K562 (cell line): Measurements from ENCODE around the gene TXNRD1. TPM values are rescaled to one million over a fixed set of nuclear protein-coding genes. Genes with fewer than 3 reads are reported as not detected.

Experiments used
- ATAC-seq: fragments of 200-7000 bp; cut with Tn5 transposase; 3 replicates; pipeline ENCODE4 v1.9.1; 2020; ENCODE audit warnings: moderate library complexity
- BruUV-seq: library from RNA; stranded (reverse); fragments of 400-500 nt; replicated peaks from 2 replicates; lab custom pipeline; 2021; lab: Mats Ljungman, UMichigan
- CTCF ChIA-PET: fragments of 300-600 bp; formaldehyde crosslinking; extraction: SDS; loops from one replicate; lab custom pipeline; 2021; ENCODE audit warnings: low intra/inter-chr PET ratio; lab: Yijun Ruan, JAX
- POLR2A ChIA-PET: fragments of 300-600, 350-650 bp; sonication (Branson Sonifier 250); formaldehyde crosslinking; extraction: SDS; loops from one replicate; lab custom pipeline; 2021; ENCODE audit warnings: antibody characterized with exemption, inconsistent platforms; lab: Yijun Ruan, JAX
- DNase-seq, 4 experiments: peaks; one replicate each; pipeline versions ENCODE4 v3.0.0 to v3.0.0-alpha.2; 2011 to 2018; ENCODE audit warnings: low spot score in 3 of 4, mixed read lengths in 3 of 4; ENCODE audit errors: extremely low read depth in 1 of 4
- FAIRE-seq: peaks from 2 replicates; lab custom pipeline; 2011; peaks lifted over from hg19 to GRCh38; lab: Jason Lieb, UNC
- H2AFZ ChIP-seq: 2 replicates; pipeline ENCODE4 v1.6.0; 2011; ENCODE audit warnings: low read depth, low read length, control low read depth, inconsistent platforms
- H3K27ac ChIP-seq: fragments of 200-600 bp; 3 replicates; pipeline ENCODE4 v1.8.0; 2011; ENCODE audit warnings: low read depth, mild to moderate bottlenecking, control low read depth, inconsistent platforms, low read length, moderate library complexity, mixed read lengths; ENCODE audit errors: extremely low read depth
- H3K27me3 ChIP-seq, 2 experiments: fragments of 300-600 bp in 1 of 2; 2 replicates in 1 of 2; 3 replicates in 1 of 2; pipeline versions ENCODE4 v1.6.0 to v1.8.0; 2011; ENCODE audit warnings: inconsistent platforms in 2 of 2, low read length in 2 of 2, mild to moderate bottlenecking in 1 of 2, mixed read lengths in 1 of 2, moderate library complexity in 1 of 2; ENCODE audit not compliant: control insufficient read depth in 2 of 2, insufficient read depth in 2 of 2
- H3K36me3 ChIP-seq: fragments of 300-600 bp; 3 replicates; pipeline ENCODE4 v1.8.0; 2011; ENCODE audit warnings: mild to moderate bottlenecking, low read length, inconsistent platforms; ENCODE audit not compliant: control insufficient read depth, insufficient read depth
- H3K4me1 ChIP-seq, 2 experiments: fragments of 200-600 bp in 1 of 2; replicated peaks in 1 of 2; 2 replicates in 1 of 2; 3 replicates in 1 of 2; pipeline versions ENCODE4 v1.5.1 to v1.8.0; 2011; ENCODE audit warnings: inconsistent platforms in 2 of 2, low read length in 2 of 2, mild to moderate bottlenecking in 1 of 2, mixed read lengths in 1 of 2, moderate library complexity in 1 of 2; ENCODE audit not compliant: control insufficient read depth in 2 of 2, insufficient read depth in 2 of 2
- H3K4me2 ChIP-seq: 2 replicates; pipeline ENCODE4 v1.6.1; 2011; ENCODE audit warnings: low read length, control low read depth, inconsistent platforms, mixed read lengths; ENCODE audit not compliant: insufficient read depth
- H3K4me3 ChIP-seq: fragments of 200-600 bp; sonication (generic), shearing (Covaris generic); 2 replicates; pipeline ENCODE4 v1.5.1; 2016; ENCODE audit warnings: control low read depth, inconsistent platforms
- H3K79me2 ChIP-seq: fragments of 200-600 bp; 3 replicates; pipeline ENCODE4 v1.8.0; 2011; ENCODE audit warnings: low read length, inconsistent platforms; ENCODE audit not compliant: control insufficient read depth, insufficient read depth
- H3K9ac ChIP-seq, 2 experiments: 2 replicates each; pipeline versions ENCODE4 v1.6.0 to v1.6.1; 2011; ENCODE audit warnings: low read depth in 2 of 2, low read length in 2 of 2, control low read depth in 1 of 2, inconsistent platforms in 1 of 2, mild to moderate bottlenecking in 1 of 2, mixed read lengths in 1 of 2; ENCODE audit not compliant: insufficient read depth in 1 of 2
- H3K9me1 ChIP-seq: one replicate; pipeline ENCODE4 v1.6.0; 2011; ENCODE audit warnings: inconsistent platforms, mild to moderate bottlenecking, low read length, moderate library complexity; ENCODE audit not compliant: control insufficient read depth, insufficient read depth
- H3K9me3 ChIP-seq: replicated peaks from 2 replicates; pipeline ENCODE4 v1.5.1; 2011; ENCODE audit warnings: low read depth, low read length, inconsistent platforms; ENCODE audit not compliant: control insufficient read depth, insufficient read depth
- H4K20me1 ChIP-seq: replicated peaks from 2 replicates; pipeline ENCODE4 v1.6.1; 2011; ENCODE audit warnings: low read length, inconsistent platforms, mixed read lengths; ENCODE audit not compliant: control insufficient read depth, insufficient read depth
- ETV6 ChIP-seq, 3 experiments: fragments of 150-350 bp in 1 of 3; sonication (generic) in 1 of 3; formaldehyde crosslinking in 1 of 3; IDR thresholded peaks; 2 replicates each; pipeline versions ENCODE4 v1.6.1 to v1.8.0; 2014 to 2022; ENCODE audit warnings: borderline replicate concordance in 2 of 3, low read depth in 2 of 3, antibody characterized with exemption in 1 of 3, low read length in 1 of 3, mild to moderate bottlenecking in 1 of 3, missing genetic modification reagents in 1 of 3
- MTA2 ChIP-seq: fragments of 450-650 bp; IDR thresholded peaks from 2 replicates; pipeline ENCODE4 v1.6.1; 2016; ENCODE audit warnings: low read depth
- TARDBP ChIP-seq: fragments of 450-650 bp; IDR thresholded peaks from 2 replicates; pipeline ENCODE4 v1.6.1; 2016
- ZNF197 ChIP-seq: fragments of 200-800 bp; sonication (Bioruptor generic); IDR thresholded peaks from 2 replicates; pipeline ENCODE4 v1.6.1; 2016; ENCODE audit warnings: low read depth, missing genetic modification characterization, missing compliant biosample characterization
- ZNF217 ChIP-seq: sonication (generic); formaldehyde crosslinking; IDR thresholded peaks from 2 replicates; pipeline ENCODE4 v1.8.0; 2022; ENCODE audit warnings: mild to moderate bottlenecking, missing genetic modification reagents
- WGBS: fragments of 100-300 bp; shearing (Covaris generic); methylation state at CpG from one replicate; pipeline ENCODE4 v1.1.6; 2016; ENCODE audit warnings: low coverage, mixed read lengths; ENCODE audit not compliant: insufficient coverage; ENCODE audit errors: missing lambda C conversion rate; 5-methylcytosine and 5-hydroxymethylcytosine counted together
- in situ Hi-C: fragments of 300-500 bp; cut with MboI; formaldehyde crosslinking; loops from 4 replicates; pipeline ENCODE4 v1.15.0; 2018; ENCODE audit warnings: inconsistent platforms, mixed read lengths
- intact Hi-C: fragments of 100-400 bp; cut with micrococcal nuclease; formaldehyde crosslinking; loops from 2 replicates; pipeline ENCODE4 v1.14.2; 2022
- polyA plus RNA-seq, 8 experiments: library from polyadenylated mRNA; depleted of rRNA in 4 of 8; stranded (reverse) in 5 of 8; unstranded in 3 of 8; fragments of >200 nt; fragmentation: Nextera tagmentation in 2 of 8; fragmentation: Illumina TruSeq in 1 of 8; extraction: Ambion mirVana in 2 of 8; extraction: Trizol in 1 of 8; gene quantifications; 2 replicates each; pipeline versions ENCODE4 v1.2.1 to v1.2.3, GENCODE V29; 2011 to 2014; ENCODE audit warnings: inconsistent platforms in 1 of 8, missing spikeins in 1 of 8
- total RNA-seq, 7 experiments: library from RNA; depleted of rRNA in 6 of 7; stranded (reverse); fragments of >200 nt in 6 of 7; fragmentation: Illumina TruSeq in 2 of 7; extraction: Trizol in 2 of 7; gene quantifications; 2 replicates each; pipeline versions ENCODE4 v1.2.1 to v1.2.3, GENCODE V29; 2011 to 2021; ENCODE audit warnings: low replicate concordance in 1 of 7
- TF ChIP-seq, protein P1 (sequence below): sonication (generic); formaldehyde crosslinking; IDR thresholded peaks from 2 replicates; pipeline ENCODE4 v1.8.0; 2023; ENCODE audit warnings: missing genetic modification reagents, mild to moderate bottlenecking, borderline replicate concordance

Gene TXNRD1
- total and polyA plus RNA-seq, 9 of the 15 experiments (the other 6 are each of a cell fraction or from before 2014, with no cell fraction given) = 107 to 189 (median 146) TPM

DNA sequence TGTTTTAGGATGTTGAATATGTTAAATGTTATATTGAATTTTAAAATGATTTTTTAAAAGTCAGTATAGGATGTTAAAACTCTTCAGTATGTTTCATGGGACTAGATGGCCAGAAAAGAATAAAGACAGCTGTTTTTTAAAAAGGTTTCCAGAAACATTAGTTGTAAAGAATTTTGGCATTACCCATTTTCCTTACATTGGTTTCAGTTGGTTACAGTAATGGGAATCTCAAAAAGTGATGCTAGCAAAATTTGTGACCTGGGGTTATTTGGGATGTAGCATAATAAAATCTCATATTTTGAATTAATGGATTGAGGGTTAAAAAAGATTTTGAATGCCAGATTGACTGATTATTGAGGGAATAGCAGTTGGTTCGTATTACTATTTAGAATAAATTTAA lies 113.2 kb downstream of the TXNRD1 start:
- BruUV-seq = no TSS peak

More for the DNA sequence above, 113.2 kb downstream of the TXNRD1 start:
- Histone ChIP-seq H3K36me3 (peaks cover 85% of the 10 kb centered on the region), H3K27me3 (no peaks in the 10 kb centered on the region), H3K9me1 (no peaks in the 10 kb centered on the region), H3K4me1 (no peaks in the 10 kb centered on the region), H3K79me2 (no peaks in the 10 kb centered on the region), H3K4me2 (no peak overlapping the region), H3K4me3 (no peak overlapping the region), H3K9me3 (no peaks in the 10 kb centered on the region), H3K27ac (no peak overlapping the region), H4K20me1 (no peaks in the 10 kb centered on the region), H2AFZ (no peak overlapping the region), H3K9ac (no peak overlapping the region)
- WGBS = 83% methylated on average over 1 of the region's 1 CpG
- in situ Hi-C loops = no loop called here
- FAIRE-seq (no peak), ATAC-seq (no peak), DNase-seq (no peak)
- POLR2A ChIA-PET = no interaction called here
- intact Hi-C loops = no loop called here
- CTCF ChIA-PET = no interaction called here
- TF ChIP-seq ETV6 (IDR thresholded peaks at IDR 0.05; ENCODE audit: borderline replicate concordance in 1 of 2, low read depth in 2 of 2, low read length in 1 of 2) (no peak), ETV6 (CRISPR knock-in tag; IDR thresholded peaks at IDR 0.05; ENCODE audit: borderline replicate concordance) (no peak), TARDBP (no peak), MTA2 (no peak), ZNF197 (no peak), ZNF217 (no peak)
- TF ChIP-seq, protein P1, sequence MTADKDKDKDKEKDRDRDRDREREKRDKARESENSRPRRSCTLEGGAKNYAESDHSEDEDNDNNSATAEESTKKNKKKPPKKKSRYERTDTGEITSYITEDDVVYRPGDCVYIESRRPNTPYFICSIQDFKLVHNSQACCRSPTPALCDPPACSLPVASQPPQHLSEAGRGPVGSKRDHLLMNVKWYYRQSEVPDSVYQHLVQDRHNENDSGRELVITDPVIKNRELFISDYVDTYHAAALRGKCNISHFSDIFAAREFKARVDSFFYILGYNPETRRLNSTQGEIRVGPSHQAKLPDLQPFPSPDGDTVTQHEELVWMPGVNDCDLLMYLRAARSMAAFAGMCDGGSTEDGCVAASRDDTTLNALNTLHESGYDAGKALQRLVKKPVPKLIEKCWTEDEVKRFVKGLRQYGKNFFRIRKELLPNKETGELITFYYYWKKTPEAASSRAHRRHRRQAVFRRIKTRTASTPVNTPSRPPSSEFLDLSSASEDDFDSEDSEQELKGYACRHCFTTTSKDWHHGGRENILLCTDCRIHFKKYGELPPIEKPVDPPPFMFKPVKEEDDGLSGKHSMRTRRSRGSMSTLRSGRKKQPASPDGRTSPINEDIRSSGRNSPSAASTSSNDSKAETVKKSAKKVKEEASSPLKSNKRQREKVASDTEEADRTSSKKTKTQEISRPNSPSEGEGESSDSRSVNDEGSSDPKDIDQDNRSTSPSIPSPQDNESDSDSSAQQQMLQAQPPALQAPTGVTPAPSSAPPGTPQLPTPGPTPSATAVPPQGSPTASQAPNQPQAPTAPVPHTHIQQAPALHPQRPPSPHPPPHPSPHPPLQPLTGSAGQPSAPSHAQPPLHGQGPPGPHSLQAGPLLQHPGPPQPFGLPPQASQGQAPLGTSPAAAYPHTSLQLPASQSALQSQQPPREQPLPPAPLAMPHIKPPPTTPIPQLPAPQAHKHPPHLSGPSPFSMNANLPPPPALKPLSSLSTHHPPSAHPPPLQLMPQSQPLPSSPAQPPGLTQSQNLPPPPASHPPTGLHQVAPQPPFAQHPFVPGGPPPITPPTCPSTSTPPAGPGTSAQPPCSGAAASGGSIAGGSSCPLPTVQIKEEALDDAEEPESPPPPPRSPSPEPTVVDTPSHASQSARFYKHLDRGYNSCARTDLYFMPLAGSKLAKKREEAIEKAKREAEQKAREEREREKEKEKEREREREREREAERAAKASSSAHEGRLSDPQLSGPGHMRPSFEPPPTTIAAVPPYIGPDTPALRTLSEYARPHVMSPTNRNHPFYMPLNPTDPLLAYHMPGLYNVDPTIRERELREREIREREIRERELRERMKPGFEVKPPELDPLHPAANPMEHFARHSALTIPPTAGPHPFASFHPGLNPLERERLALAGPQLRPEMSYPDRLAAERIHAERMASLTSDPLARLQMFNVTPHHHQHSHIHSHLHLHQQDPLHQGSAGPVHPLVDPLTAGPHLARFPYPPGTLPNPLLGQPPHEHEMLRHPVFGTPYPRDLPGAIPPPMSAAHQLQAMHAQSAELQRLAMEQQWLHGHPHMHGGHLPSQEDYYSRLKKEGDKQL = no peak
